Measurements from ENCODE around the gene CRACR2B.

CRACR2B gene

DNA sequence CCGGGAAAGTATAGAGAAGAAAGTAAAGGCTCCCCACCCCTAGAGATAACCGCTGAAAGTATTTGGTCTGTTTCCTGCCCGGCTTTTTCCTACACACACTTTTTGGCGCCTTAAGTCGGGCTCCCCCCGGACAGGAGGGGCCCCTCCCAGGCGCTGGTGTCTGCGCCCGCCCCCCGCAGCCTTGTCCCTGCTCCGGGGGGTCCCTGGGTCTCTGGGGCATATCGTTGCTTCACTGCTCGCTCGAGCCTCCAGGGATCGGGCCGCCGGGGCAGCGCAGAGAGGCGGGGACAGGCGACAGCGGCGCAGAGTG is 928 bp upstream of the CRACR2B start:
- TF ChIP-seq, protein P1, sequence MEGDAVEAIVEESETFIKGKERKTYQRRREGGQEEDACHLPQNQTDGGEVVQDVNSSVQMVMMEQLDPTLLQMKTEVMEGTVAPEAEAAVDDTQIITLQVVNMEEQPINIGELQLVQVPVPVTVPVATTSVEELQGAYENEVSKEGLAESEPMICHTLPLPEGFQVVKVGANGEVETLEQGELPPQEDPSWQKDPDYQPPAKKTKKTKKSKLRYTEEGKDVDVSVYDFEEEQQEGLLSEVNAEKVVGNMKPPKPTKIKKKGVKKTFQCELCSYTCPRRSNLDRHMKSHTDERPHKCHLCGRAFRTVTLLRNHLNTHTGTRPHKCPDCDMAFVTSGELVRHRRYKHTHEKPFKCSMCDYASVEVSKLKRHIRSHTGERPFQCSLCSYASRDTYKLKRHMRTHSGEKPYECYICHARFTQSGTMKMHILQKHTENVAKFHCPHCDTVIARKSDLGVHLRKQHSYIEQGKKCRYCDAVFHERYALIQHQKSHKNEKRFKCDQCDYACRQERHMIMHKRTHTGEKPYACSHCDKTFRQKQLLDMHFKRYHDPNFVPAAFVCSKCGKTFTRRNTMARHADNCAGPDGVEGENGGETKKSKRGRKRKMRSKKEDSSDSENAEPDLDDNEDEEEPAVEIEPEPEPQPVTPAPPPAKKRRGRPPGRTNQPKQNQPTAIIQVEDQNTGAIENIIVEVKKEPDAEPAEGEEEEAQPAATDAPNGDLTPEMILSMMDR (IDR thresholded peaks at IDR 0.05) = no peak
- H3K4me3 ChIP-seq = peak overlapping the region; percentile 64
- no peak for DNase-seq (ENCODE audit: low spot score)
- peak overlapping the region; percentile 37 to 70 for H3K27ac ChIP-seq

DNA sequence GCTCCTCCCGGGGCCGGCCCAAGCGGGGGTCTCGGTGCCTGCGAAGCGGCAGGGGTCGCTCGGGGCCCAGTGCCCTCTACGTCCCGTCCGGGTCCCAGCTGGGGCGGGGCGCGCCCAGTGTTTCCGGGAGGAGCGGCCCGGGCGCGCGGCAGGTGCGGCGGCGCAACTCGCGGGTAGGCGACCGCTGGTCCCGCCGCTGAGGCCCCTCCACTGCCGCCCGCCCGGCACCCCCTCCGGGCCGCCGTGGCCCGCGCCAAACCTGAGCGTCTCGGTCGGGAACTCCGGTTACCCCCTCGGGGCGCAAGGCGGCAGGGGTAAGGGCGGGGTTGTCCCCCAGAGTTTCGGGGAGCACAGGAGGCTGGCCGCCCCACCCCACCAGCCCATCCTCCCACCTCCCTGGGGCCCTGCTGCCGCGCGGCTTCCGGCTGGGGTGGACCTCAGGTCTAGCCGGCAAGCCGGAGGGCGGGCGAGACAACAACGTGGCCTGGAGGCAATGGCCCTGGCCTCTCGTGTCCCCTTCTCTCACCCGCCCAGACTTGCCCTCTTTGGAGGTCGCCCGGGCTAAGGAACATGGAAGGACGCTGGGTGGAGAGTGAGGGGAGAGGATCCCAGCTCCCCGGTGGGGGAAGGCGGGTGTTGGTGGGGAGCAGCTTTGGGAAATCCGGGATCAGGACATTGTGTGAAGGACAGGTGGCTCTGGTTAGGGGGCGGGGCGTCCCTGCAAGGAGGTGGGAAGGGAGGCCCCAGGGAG is 398 bp upstream of the CRACR2B start:
- H3K27ac ChIP-seq = peak overlapping the region; percentile 37 to 70
- peak overlapping the region; percentile 64 for H3K4me3 ChIP-seq
- TF ChIP-seq, protein P1 (IDR thresholded peaks at IDR 0.05) = no peak
- DNase-seq (ENCODE audit: low spot score) = no peak

DNA sequence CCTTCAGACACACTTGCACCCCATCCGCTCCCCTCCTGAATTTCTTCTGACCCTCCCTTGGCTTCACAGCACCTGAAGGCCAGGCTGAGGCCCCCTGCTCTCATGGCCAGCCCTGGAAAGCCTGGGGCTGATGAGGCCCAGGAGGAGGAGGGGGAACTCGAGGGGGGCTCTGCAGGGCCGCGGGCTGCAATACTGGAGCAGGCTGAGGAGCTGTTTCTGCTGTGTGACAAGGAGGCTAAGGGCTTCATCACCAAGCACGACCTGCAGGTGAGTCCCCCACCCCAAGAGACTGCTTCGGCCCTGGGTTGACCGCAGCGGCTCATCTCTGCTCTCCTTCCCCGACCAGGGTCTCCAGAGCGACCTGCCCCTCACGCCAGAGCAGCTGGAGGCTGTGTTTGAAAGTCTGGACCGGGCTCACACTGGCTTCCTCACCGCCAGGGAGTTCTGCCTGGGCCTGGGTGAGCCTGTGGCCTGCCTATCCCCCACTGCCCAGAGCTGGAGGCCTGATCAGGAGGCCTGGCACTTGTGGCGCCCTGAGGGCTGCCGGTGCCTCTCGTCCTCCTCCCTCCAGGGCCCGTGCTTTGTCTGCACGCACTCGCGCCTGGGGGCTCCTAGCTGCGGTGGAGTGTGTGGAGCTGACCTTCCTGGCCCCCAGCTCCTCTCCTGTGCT is 922 bp downstream of the CRACR2B start:
- Histone ChIP-seq H3K27ac (peak overlapping the region in 1 of 2 donors; percentile 70), H3K4me3 (peak overlapping the region; percentile 69)
- TF ChIP-seq, protein P1 (IDR thresholded peaks at IDR 0.05) = no peak
- no peak for DNase-seq (ENCODE audit: low spot score)

DNA sequence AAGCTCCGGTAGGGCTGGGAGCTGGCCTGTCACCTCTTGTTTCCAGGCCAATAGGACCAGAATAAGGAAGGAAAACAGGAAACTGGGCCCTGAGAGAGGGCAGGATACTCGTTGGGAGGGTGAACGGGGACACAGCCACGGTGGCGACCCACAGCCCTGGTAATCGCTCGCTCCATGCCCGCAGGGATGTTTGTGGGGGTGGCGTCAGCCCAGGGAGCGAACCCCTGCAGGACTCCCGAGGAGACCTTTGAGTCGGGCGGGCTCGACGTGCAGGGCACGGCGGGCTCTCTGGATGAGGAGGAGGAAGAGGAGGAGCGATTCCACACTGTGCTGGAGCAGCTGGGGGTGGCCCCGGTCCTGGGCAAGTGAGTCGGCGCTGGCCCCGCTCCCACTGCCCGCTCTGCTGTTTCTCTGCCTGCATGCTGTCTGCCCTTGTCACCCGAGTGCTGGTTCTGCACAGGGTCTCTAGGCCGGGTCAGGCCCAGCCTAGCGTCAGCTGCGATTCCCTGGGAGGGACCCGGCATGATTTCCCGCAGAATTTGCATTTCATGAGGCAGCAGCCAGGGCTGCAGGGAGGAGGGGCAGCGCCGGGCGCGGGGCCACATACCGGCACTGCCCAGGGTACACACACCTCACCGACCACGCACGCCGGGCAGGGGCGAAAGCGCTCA is 1.6 kb downstream of the CRACR2B start:
- no peak for DNase-seq (ENCODE audit: low spot score)

DNA sequence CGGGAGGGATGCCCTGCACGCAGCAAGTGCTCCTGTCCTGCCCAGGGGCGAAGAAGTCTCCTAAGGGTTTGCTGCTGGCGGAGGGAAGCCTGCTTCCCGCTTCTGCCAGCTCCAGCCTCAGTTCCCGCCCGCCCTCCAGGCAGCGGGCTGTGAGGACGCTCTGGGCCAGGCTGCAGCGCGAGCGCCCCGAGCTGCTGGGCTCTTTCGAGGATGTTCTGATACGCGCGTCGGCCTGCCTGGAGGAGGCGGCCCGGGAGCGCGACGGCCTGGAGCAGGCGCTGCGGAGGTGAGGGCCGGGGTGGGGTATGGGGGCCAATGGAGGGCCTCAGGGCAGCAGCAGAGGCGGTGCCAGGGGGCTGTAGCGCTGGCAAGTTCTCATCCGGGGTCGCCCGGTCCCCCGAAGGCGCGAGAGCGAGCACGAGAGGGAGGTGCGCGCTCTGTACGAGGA is 2.2 kb downstream of the CRACR2B start:
- TF ChIP-seq, protein P1 (IDR thresholded peaks at IDR 0.05) = no peak
- H3K27ac ChIP-seq = peak overlapping the region in 1 of 2 donors; percentile 49
- peak overlapping the region; percentile 69 for H3K4me3 ChIP-seq
- DNase-seq (ENCODE audit: low spot score) = no peak

More for the DNA sequence above, 1.6 kb downstream of the CRACR2B start:
- H3K27ac ChIP-seq = peak overlapping the region in 1 of 2 donors; percentile 70
- H3K4me3 ChIP-seq = peak overlapping the region; percentile 69
- TF ChIP-seq, protein P1 (IDR thresholded peaks at IDR 0.05) = no peak

DNA sequence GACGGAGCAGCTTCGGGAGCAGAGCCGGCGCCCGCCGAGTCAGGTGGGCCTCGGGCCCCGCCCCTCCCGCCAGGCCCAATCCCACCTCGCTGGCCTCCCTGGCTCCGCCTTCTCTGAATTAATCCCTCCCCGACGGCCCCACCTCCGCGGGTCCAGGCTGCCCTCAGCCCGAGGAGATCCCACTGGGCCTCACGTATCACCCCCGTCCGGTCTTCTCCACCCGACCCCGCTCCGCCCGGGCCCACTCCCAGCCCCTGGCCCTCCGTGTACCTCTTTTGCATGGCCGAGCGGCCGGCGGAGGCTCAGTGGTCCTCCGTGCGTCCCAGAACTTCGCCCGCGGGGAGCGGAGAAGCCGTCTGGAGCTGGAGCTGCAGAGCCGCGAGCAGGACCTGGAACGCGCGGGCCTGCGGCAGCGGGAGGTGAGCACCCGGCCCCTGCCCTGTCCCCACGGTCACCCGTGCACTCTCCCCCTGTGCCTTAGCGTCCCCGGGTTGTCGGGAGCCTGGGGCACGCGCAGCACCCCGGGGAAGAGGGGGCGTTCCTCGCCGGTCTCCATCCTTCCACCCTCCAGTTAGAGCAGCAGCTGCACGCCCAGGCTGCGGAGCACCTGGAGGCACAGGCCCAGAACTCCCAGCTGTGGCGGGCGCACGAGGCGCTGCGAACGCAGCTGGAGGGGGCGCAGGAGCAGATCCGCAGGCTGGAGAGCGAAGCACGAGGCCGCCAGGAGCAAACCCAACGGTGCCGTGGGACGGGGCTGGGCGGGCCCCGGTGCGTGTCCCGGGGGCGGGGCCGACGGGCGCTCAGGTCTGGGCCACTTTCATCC is 2.8 kb downstream of the CRACR2B start:
- H3K4me3 ChIP-seq = peak overlapping the region; percentile 69
- no peak for DNase-seq (ENCODE audit: low spot score)
- TF ChIP-seq, protein P1 (IDR thresholded peaks at IDR 0.05) = no peak
- peak overlapping the region in 1 of 2 donors; percentile 49 for H3K27ac ChIP-seq

Measured in coronary artery (tissue), 2 donors.